ENCODE measurements around the gene REEP6. TPM values are rescaled to one million over a fixed set of nuclear protein-coding genes. Genes with fewer than 3 reads are reported as not detected.
A peak's percentile ranks its signal among the peaks of the same experiment; 100 is the strongest.
"Not testable (repeated sequence)": the region's sequence is repeated elsewhere in the genome, so short reads cannot be mapped to it uniquely, and the experiment has no call there.

The REEP6 gene
- total and polyA plus RNA-seq, 5 donors from 2014 or later = 1.3 to 3.3 (median 2.2) TPM

DNA sequence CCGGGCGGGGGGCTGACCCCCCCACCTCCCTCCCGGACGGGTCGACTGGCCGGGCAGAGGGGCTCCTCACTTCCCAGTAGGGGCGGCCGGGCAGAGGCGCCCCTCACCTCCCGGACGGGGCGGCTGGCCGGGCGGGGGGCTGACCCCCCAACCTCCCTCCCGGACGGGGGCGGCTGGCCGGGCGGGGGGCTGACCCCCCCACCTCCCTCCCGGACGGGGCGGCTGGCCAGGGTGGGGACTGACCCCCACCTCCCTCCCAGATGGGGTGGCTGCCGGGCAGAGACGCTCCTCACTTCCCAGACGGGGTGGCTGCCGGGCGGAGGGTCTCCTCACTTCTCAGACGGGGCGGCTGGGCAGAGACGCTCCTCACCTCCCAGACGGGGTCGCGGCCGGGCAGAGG, 8.2 kb downstream of the REEP6 start:
- H3K27me3 Mint-ChIP-seq; H3K36me3 Mint-ChIP-seq; H3K4me1 Mint-ChIP-seq; H3K9me3 Mint-ChIP-seq; H3K4me3 Mint-ChIP-seq; DNase-seq; H3K9me3 ChIP-seq (ENCODE audit: control insufficient read depth in 2 of 2, low read length in 2 of 2); H3K4me1 ChIP-seq (ENCODE audit: control insufficient read depth, insufficient read depth, low read length, poor library complexity, severe bottlenecking); ATAC-seq (ENCODE audit: low read depth in 2 of 2); H3K4me3 ChIP-seq (ENCODE audit: low read depth, low read length); H3K36me3 ChIP-seq (ENCODE audit: control insufficient read depth, insufficient read depth, low read length); H3K27ac Mint-ChIP-seq; H3K27me3 ChIP-seq (ENCODE audit: control insufficient read depth, insufficient read depth, low read length); H3K27ac ChIP-seq (ENCODE audit: insufficient read depth, low read length, poor library complexity, severe bottlenecking): not testable (repeated sequence)

DNA sequence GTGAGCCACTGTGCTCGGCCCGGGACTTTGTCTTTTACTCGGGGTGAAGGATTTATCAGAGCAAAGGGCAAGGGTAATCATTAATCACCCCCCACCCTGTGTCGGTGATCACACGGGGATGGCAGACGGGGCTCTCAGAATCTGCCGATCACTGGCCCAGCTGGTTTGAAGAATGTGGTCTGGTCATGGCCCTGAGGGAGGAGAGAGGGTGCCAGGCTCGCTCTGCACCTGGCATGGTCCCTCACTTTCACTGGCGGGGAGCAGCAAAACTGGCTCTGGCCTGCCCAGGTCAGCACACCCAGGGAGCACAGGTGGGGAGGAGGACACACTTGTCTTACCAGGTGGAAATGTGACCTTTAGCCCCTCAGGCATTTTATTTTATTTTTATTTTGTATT, 10.2 kb downstream of the REEP6 start:
- Histone ChIP-seq H3K27ac (ENCODE audit: insufficient read depth, low read length, poor library complexity, severe bottlenecking) (no peak overlapping the region), H3K27me3 (ENCODE audit: control insufficient read depth, insufficient read depth, low read length) (no peaks in the 10 kb centered on the region), H3K4me3 (ENCODE audit: low read depth, low read length) (no peak overlapping the region), H3K36me3 (ENCODE audit: control insufficient read depth, insufficient read depth, low read length) (no peaks in the 10 kb centered on the region), H3K4me1 (ENCODE audit: control insufficient read depth, insufficient read depth, low read length, poor library complexity, severe bottlenecking) (peaks cover 8% of the 10 kb centered on the region), H3K9me3 (ENCODE audit: control insufficient read depth in 2 of 2, low read length in 2 of 2) (no peaks in the 10 kb centered on the region)
- no peaks in the 10 kb centered on the region for H3K36me3 Mint-ChIP-seq
- peaks cover 0 to 8% (median 3%) of the 10 kb centered on the region in 4 donors for H3K4me1 Mint-ChIP-seq
- peaks cover 7% of the 10 kb centered on the region for H3K27me3 Mint-ChIP-seq
- H3K9me3 Mint-ChIP-seq = peaks cover 0 to 4% (median 0%) of the 10 kb centered on the region in 7 donors
- no peak overlapping the region for H3K4me3 Mint-ChIP-seq
- DNase-seq = no peak
- ATAC-seq (ENCODE audit: low read depth in 2 of 2) = no peak
- H3K27ac Mint-ChIP-seq = no peak overlapping the region

DNA sequence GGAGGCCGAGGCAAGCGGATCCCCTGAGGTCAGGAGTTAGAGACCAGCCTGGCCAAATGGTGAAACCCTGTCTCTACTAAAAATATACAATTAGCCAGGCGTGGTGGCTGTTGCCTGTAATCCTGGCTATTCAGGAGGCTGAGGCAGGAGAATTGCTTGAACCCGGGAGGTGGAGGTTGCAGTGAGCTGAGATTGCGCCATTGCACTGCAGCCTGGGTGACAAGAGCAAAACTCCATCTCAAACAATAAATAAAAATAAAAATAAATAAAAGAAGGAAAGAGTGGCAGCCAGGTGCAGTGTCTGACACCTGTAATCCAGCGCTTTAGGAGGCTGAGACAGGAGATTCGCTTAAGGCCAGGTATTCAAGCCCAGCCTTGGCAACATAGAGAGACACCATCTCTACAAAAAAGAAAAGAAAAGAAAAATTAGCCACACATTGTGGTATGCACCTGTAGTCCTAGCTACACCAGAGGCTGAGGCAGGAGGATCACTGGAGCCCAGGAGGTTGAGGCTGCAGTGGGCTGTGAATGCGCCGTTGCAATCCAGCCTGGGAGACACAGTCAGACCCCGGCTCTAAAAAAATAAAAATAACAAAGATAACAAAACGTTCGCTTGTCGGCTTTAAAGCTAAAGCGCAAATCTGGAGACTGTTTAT, 11.6 kb downstream of the REEP6 start:
- H3K4me1 Mint-ChIP-seq = peaks cover 0 to 14% (median 6%) of the 10 kb centered on the region in 4 donors
- H3K36me3 ChIP-seq (ENCODE audit: control insufficient read depth, insufficient read depth, low read length) = no peaks in the 10 kb centered on the region
- peaks cover 0 to 4% (median 0%) of the 10 kb centered on the region in 7 donors for H3K9me3 Mint-ChIP-seq
- DNase-seq (no peak), ATAC-seq (ENCODE audit: low read depth in 2 of 2) (no peak)
- no peaks in the 10 kb centered on the region for H3K27me3 ChIP-seq (ENCODE audit: control insufficient read depth, insufficient read depth, low read length)
- no peak overlapping the region for H3K27ac ChIP-seq (ENCODE audit: insufficient read depth, low read length, poor library complexity, severe bottlenecking)
- H3K4me3 ChIP-seq (ENCODE audit: low read depth, low read length) = no peak overlapping the region
- peak overlapping the region in 1 of 4 donors; percentile 21 for H3K4me3 Mint-ChIP-seq
- no peaks in the 10 kb centered on the region for H3K36me3 Mint-ChIP-seq
- no peak overlapping the region for H3K27ac Mint-ChIP-seq
- peaks cover 14% of the 10 kb centered on the region for H3K4me1 ChIP-seq (ENCODE audit: control insufficient read depth, insufficient read depth, low read length, poor library complexity, severe bottlenecking)
- peaks cover 8% of the 10 kb centered on the region for H3K27me3 Mint-ChIP-seq
- H3K9me3 ChIP-seq (ENCODE audit: control insufficient read depth in 2 of 2, low read length in 2 of 2) = no peaks in the 10 kb centered on the region

DNA sequence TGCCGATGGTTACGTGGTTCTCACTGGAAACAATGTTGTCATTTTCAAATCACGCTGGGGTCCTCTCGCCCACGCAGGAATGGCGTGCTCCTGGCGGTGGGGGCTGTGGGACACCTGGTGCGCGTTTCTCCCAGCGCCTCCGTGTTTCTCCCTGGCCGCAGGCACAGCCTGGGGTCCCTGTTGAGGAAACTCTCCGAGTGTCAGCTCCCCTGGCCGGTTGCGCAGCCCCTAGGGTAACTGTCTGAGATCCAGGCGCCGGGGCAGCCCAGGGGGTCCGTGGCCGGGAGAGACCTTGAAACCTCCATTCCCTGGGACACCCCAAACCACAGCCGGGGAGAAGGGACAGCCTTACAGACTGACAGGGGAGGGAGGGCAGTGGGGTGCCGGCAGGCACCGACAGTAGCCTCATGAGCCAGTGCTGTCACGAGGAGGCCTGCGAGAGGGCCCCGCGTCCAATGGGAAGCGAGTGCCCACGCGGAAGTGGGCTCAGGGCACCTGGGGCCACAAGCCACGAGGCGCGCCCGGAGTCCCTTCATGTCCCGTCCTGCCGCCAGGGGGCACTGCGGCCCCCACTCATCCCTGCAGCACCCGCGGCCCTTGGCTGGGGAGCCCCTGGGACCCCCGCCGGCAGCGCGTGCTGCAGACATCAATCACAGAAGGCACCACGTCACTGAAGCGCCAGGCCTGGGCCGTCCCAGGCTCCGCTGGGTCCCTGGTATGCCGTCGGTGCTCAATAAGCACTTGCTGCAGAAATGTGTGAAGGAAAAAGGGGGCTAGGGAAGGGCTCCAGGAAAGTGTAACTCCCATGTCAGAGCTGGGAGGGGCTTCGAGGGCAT, 12.3 kb downstream of the REEP6 start:
- peaks cover 14% of the 10 kb centered on the region for H3K27me3 Mint-ChIP-seq
- peaks cover 0 to 4% (median 0%) of the 10 kb centered on the region in 7 donors for H3K9me3 Mint-ChIP-seq
- no peak for ATAC-seq (ENCODE audit: low read depth in 2 of 2)
- no peaks in the 10 kb centered on the region for H3K36me3 ChIP-seq (ENCODE audit: control insufficient read depth, insufficient read depth, low read length)
- no peaks in the 10 kb centered on the region for H3K9me3 ChIP-seq (ENCODE audit: control insufficient read depth in 2 of 2, low read length in 2 of 2)
- H3K27ac ChIP-seq (ENCODE audit: insufficient read depth, low read length, poor library complexity, severe bottlenecking) = no peak overlapping the region
- no peaks in the 10 kb centered on the region for H3K36me3 Mint-ChIP-seq
- no peaks in the 10 kb centered on the region for H3K27me3 ChIP-seq (ENCODE audit: control insufficient read depth, insufficient read depth, low read length)
- H3K4me1 ChIP-seq (ENCODE audit: control insufficient read depth, insufficient read depth, low read length, poor library complexity, severe bottlenecking) = peaks cover 20% of the 10 kb centered on the region
- peaks cover 0 to 18% (median 10%) of the 10 kb centered on the region in 4 donors for H3K4me1 Mint-ChIP-seq
- no peak overlapping the region for H3K4me3 Mint-ChIP-seq
- DNase-seq = peak; percentile 45 to 67 (median 56)
- H3K4me3 ChIP-seq (ENCODE audit: low read depth, low read length) = no peak overlapping the region
- H3K27ac Mint-ChIP-seq = no peak overlapping the region

DNA sequence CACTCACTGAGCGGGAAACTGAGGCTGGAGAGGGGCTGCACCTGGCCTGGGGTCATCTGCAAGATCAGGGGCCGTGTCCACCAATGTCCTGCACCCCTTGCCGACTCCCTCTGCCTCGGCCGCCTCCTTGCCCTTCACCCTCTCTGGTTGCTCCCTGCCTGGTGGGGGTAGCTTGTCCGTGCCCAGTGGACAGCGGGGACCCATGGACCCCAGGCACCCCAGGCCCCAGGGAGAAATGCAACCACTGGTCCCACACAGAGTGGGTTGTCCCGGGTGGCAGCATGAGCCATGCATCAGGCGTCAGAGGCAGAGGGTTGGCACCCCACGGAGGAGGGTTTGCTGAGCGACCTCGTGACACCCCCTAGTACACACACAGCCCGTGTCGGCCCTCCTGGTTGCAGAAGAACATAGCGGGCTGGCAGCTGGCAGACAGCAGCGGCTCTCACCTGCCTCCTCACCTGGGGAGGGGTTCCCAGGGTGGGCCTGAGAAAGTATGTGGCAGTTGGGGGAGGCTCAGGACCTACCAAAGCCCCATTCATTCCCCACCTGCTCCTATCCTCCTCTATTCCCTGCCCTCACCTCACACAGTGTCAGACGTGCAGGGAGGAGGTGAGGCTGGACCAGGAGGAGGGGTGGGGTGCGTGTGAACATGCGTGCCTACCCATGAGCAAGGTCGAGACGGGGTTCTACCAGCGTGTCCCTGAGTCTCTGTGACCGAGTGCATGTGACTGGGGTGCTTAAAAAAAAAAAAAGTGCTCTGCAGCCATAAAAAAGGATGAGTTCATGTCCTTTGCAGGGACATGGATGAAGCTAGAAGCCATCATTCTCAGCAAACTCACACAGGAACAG, 13.2 kb downstream of the REEP6 start:
- Histone ChIP-seq H3K27ac (ENCODE audit: insufficient read depth, low read length, poor library complexity, severe bottlenecking) (no peak overlapping the region), H3K4me1 (ENCODE audit: control insufficient read depth, insufficient read depth, low read length, poor library complexity, severe bottlenecking) (peaks cover 20% of the 10 kb centered on the region), H3K9me3 (ENCODE audit: control insufficient read depth in 2 of 2, low read length in 2 of 2) (no peaks in the 10 kb centered on the region), H3K36me3 (ENCODE audit: control insufficient read depth, insufficient read depth, low read length) (no peaks in the 10 kb centered on the region), H3K27me3 (ENCODE audit: control insufficient read depth, insufficient read depth, low read length) (no peaks in the 10 kb centered on the region), H3K4me3 (ENCODE audit: low read depth, low read length) (no peak overlapping the region)
- DNase-seq (no peak), ATAC-seq (ENCODE audit: low read depth in 2 of 2) (no peak)
- Mint-ChIP-seq H3K27me3 (peaks cover 19% of the 10 kb centered on the region), H3K36me3 (no peaks in the 10 kb centered on the region), H3K4me3 (no peak overlapping the region), H3K27ac (no peak overlapping the region), H3K9me3 (peaks cover 0 to 4% (median 0%) of the 10 kb centered on the region in 7 donors), H3K4me1 (peaks cover 0 to 21% (median 10%) of the 10 kb centered on the region in 4 donors)

DNA sequence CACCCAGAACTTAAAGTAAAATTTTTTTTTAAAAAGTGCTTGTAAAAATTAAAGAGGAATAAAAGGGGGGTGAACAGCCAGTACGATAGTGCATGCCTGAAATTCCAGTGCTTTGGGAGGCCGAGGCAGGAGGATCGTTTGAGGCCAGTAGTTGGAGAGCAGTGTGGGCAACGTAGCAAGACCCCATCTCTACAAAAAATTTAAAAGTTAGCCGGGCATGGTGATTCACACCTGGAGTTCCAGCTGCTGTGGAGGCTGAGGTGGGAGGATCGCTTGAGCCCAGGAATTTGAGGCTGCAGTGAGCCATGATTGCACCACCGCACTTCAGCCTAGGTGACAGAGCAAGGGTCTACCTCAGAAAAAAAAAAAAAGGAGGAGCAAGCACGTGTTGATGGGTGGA, 14.0 kb downstream of the REEP6 start:
- no peak overlapping the region for H3K4me3 ChIP-seq (ENCODE audit: low read depth, low read length)
- no peak overlapping the region for H3K27ac ChIP-seq (ENCODE audit: insufficient read depth, low read length, poor library complexity, severe bottlenecking)
- Mint-ChIP-seq H3K9me3 (peaks cover 0 to 5% (median 0%) of the 10 kb centered on the region in 7 donors), H3K27ac (peak overlapping the region in 1 of 3 donors; percentile 74), H3K4me1 (peaks cover 0 to 26% (median 10%) of the 10 kb centered on the region in 4 donors), H3K36me3 (no peaks in the 10 kb centered on the region), H3K27me3 (peaks cover 22% of the 10 kb centered on the region), H3K4me3 (peak overlapping the region in 2 of 4 donors; percentile 68 to 74)
- peaks cover 20% of the 10 kb centered on the region for H3K4me1 ChIP-seq (ENCODE audit: control insufficient read depth, insufficient read depth, low read length, poor library complexity, severe bottlenecking)
- no peaks in the 10 kb centered on the region for H3K27me3 ChIP-seq (ENCODE audit: control insufficient read depth, insufficient read depth, low read length)
- ATAC-seq (ENCODE audit: low read depth in 2 of 2) (no peak), DNase-seq (no peak)
- no peaks in the 10 kb centered on the region for H3K9me3 ChIP-seq (ENCODE audit: control insufficient read depth in 2 of 2, low read length in 2 of 2)
- H3K36me3 ChIP-seq (ENCODE audit: control insufficient read depth, insufficient read depth, low read length) = no peaks in the 10 kb centered on the region

DNA sequence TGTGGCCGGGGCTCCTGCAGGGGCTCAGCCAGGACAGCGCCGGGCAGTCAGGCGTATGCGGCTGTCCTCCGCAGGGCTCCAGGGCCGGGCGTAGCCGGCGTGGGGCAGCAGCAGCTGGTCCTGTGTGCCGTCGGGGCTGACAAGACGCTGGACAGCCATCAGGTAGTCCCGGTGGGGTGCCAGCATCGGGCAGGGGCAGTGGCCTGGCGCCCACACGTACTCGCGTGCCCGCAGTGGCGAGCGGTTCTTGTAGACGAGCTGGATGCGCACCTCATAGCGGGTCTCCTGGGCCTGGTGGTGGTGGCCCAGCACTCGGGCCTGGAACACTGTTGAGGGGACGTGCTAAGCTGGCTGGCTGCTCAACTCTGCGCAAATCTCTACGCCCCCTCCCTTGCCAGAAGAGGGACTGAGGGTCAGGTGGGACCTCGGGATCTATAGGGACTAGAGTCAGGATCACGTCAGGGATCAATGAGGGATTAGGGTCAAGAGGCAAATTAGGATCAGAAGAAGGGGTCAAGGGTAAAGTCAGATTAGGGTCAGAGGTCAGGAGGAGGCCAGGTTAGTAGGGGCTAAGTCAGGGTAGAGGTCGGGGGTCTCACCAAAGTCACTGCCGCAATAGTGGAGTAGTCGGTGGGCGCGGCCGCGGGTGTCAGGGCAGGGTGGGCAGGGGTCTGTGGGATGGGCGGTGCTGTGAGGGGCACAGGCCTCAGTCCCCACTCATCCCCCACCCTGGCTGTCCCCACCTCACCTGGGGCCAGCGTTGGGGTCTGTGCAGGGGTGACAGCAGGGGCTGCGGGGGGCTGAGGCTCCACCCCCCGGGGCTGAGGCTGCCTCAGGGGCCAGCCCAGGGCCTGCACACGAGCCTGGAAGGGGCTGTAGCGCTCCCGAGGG, 15.3 kb downstream of the REEP6 start:
- ATAC-seq (ENCODE audit: low read depth in 2 of 2) (no peak), DNase-seq (no peak)
- Histone ChIP-seq H3K9me3 (ENCODE audit: control insufficient read depth in 2 of 2, low read length in 2 of 2) (no peaks in the 10 kb centered on the region), H3K27me3 (ENCODE audit: control insufficient read depth, insufficient read depth, low read length) (no peaks in the 10 kb centered on the region), H3K27ac (ENCODE audit: insufficient read depth, low read length, poor library complexity, severe bottlenecking) (no peak overlapping the region), H3K36me3 (ENCODE audit: control insufficient read depth, insufficient read depth, low read length) (no peaks in the 10 kb centered on the region), H3K4me3 (ENCODE audit: low read depth, low read length) (no peak overlapping the region), H3K4me1 (ENCODE audit: control insufficient read depth, insufficient read depth, low read length, poor library complexity, severe bottlenecking) (peaks cover 20% of the 10 kb centered on the region)
- Mint-ChIP-seq H3K27me3 (peaks cover 27% of the 10 kb centered on the region), H3K9me3 (peaks cover 0 to 5% (median 0%) of the 10 kb centered on the region in 7 donors), H3K4me1 (peaks cover 0 to 31% (median 10%) of the 10 kb centered on the region in 4 donors), H3K27ac (peak overlapping the region in 1 of 3 donors; percentile 71), H3K4me3 (peak overlapping the region in 2 of 4 donors; percentile 68 to 74), H3K36me3 (no peaks in the 10 kb centered on the region)
